Measurements from ENCODE around the gene IL11RA.

IL11RA gene

DNA sequence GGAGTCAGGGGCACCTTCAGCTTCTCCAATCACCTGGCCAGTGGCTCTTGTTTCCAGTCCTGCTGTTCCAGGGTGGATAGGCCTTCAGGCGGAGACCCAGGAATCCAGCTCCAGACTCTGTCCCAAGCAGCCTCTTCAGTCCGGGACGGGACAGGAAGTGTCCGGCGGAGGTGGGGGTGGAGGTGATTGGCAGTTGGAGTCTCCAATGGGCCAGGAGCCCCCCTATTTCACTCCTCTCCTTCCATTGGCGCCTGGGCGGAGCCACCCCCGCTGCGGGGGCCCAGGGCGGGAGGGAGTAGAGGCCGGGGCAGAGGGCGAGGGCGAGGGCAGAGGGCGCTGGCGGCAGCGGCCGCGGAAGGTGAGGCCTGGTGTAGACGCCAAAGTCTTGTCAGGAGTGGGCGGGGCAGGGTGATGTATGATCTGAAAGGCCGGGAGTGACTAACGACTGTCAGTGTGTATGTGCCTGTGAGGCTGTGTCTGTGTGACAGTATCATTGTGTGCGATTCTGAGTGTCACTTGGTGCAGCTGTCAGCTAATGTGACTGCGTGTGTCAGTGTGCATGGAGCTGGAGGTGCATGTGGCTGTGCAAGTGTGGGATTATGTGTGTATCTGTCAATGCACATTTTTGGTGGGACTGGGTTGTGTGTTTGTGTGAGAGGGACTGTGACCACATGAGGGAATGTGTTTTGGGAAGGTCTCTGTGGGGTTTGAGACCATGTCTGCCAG is at the start of gene IL11RA:
TSS of gene IL11RA (plus strand) at position 310 of the 726 bp plus-strand sequence. CDS start 3,033 bp downstream, outside the sequence.
- DNase-seq: peak; percentile 19

DNA sequence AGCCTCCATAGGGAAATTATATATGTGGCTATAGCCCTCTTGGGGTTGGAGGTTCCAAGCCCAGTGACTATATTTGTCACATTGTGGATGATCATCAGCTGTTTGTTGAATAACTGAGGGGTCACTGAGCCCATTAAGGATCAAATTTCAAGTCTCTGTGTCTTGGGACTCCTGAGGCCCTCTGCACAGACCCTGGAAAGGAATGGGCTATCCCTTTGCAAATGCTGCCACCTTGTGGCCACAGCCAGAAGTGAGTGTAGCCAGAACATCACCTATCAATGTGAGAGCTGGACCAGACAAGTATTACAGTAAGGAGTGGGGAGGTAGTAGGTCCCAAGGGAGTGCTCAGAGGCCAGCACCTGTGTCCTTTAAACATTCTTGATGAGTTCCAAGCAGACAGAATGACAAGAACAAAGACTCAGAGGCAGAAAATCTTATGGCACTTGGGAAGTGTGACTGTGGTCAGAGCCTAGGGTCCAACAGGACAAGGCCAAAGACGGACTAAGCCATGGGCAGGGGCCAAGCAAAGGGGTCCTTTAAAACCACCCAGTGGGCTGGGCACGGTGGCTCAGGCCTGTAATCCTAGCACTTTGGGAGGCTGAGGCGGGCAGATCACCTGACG is 48.3 kb upstream of the IL11RA start:
- peak; percentile 74 for DNase-seq

DNA sequence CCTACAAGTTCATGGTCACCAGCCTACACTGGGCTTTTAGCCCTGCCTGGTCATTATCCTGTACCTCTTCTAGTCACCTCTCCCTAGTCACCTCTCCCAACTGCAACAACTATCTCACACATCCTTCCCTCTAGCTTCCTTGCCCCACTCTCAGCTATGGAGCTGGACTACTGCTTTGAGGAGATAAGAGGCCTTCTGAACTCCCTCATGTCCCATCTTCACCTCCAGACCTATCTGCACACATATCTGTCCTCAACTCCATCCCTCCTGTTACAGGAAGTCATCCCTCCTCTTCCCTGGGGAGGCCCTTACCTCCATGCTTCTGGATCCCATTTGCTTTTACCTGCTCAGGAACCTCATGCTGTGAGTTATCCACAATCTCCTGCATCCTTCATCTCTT is 45.8 kb upstream of the IL11RA start:
- no peak for DNase-seq

DNA sequence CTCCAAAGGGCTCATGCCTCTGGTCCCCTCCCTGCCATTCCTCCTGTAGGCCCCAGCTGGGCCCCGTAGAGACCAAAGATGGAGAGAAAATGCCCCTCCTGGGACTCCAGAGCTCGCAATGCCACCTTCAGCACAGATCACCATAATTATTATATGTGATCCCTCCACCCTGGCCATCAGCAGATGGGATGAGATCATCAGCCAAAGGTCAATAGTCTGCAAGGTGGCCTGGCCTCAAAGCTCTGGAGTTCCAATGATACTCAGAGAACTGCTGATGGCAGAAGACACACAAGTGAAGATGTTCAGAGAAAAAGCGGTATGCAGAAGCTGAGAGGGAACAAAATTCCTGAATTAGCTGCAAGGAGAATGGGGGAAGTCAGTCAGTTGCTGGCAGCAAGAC is 45.1 kb upstream of the IL11RA start:
- DNase-seq: peak; percentile 42

DNA sequence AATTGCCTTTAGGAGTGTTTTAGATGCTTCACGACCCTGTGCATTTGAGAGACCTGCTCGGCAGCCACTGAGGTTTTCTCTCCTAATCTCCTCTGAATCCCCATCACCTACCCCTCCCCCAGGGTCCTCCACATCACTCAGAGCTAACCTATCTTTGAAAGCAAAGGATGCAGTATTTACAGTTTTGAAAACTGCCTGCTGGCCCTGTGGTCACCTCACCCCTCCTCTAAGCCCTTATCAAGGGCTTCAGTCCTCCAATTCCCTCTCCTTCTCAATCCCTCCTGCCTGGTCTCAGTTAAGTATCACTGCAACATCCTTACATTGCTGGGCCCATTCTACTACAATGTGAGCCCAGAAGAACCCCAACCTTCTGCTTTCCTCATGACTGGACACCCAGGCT is 44.7 kb upstream of the IL11RA start:
- DNase-seq: no peak

DNA sequence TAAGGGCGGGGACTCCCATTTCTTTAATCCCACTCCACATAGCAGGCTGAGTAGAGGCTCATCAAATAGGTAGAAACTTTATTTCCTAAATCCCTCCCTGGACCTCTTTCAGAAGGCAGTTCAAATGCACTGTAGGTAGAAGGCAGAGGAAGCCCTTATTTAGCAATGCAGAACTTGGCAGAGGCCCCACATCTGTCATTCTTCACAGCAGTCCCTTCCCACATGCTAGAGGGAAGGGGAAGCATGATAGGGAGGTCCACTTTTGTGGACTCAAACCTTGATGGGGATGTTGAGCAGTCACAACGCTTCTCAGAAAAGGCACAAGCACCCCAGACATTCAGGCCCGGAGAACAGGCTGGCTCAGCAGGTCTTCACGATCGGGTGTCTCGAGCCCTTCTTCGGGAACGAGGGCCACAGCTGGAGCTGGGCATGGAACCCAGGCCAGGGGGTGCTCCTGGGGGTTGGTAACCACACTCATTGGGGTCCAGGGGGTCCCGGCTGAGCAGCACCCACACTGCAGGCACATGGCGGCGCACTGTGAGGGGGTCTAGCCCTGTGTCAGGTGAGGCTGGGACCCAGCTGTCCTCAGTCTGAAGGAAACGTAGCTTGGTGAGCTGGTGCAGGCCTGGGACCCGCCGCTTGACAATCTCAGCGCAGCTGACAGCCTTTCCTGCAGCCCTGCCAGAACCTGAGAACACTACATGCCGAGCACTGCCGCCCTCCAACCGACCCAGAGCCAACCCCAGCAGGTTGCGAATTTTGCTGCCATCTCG is 41.4 kb upstream of the IL11RA start:
- no peak for DNase-seq

DNA sequence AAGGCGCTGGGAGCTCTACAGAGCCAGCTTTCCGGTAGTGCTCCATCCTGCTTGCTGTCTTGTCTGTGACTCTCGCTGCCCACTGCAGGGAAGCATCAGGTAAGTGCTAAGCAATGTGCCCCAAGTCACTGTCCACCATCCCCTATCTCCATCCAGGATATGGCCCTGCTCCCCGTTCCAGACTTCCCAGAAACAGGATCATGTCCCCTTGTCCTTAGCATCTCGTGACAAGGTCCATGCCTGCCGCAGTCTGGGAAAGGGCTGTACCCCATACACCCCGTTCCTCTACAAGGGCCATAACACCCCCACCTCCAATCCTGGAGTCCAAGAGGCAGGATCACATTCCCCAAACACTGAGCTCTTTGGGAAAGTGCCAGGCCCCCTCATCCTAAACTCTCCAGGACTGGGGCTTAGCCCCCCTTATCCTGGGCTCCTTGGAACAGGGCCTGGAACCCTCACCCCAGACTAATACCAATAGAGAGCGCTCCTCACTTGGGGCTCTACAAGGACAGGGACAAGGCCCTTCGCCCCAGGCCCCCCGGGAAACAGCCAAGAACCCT is 40.7 kb upstream of the IL11RA start:
- DNase-seq: no peak

DNA sequence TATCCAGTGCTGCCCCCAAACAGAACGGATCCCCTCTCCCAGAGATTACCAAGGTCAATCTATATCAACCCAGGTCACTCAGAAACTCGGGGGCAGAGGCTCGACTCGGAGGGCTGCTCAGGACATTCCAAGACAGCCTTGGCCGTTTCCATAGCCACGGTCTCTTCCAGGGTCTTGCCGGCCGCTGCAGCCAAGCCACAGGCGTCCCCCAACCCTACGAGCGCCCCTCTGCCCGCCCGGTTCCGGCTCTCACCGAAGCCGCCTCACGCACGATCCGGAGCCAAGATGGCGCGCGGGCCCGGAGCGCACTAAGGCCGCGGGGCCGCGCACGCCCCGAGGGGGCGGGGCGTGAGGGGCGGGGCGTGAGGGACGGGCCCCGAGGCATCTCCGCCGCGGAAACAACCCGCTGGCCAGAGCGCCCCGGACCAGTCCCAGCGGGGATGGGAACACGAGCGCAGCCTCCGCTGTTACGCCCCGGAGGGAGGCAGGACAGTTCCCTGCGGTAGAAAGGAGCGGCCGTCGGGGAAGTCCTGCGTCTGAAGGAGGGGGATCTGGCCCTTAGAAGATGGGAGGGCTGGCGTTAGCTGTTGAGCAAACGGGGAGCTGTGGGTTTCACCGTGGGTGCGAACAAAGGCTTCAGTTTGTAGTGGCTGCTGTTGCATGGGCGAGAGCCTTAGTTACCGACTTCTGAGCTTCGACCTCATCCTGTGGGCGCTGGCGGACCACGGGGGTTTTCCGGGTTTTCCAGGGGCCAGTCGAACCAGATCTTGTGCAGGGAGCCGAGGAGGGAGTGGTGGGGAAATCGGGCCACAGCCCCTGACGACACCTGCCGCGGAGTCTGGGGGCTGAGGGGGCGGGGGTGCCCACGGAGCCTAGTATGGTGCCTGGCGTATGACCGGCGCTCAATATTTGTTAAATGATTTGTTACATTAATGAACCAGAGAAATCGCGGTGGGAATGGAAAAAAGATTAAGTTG is 39.9 kb upstream of the IL11RA start, which contains the start of gene RPP25L:
TSS of gene RPP25L (minus strand) at position 287 of the 977 bp plus-strand sequence. CDS start 801 bp downstream, outside the sequence.
- DNase-seq: peak; percentile 89

DNA sequence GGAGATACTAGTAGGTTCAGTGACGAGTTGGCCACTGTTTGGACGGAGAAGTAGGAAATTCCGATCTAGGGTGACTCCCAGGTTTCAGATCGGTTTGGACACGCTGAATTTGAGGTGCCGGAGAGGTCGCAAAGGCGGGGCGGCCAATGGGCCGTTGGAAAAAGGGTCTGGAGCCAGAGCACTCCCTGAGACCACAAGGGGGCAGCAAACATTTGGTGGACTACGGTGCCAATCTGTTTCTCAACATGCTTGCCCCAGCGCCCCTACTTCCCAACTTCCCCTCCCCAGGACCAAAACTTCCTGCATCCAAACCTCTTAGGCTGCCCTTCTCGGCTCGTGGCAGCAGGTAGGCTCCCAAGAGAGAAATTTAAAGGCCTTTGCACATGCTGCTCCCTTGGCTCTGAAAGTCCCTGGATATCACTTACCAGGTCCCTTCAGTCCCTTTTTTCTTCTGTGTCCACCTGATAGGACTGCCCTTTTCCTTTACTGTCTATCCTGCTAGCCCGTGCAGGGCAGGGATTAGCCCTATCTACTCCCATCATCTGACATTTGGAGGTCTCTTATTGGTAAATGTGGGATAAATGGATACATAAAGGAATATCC is 39.1 kb upstream of the IL11RA start:
- peak; percentile 86 for DNase-seq

DNA sequence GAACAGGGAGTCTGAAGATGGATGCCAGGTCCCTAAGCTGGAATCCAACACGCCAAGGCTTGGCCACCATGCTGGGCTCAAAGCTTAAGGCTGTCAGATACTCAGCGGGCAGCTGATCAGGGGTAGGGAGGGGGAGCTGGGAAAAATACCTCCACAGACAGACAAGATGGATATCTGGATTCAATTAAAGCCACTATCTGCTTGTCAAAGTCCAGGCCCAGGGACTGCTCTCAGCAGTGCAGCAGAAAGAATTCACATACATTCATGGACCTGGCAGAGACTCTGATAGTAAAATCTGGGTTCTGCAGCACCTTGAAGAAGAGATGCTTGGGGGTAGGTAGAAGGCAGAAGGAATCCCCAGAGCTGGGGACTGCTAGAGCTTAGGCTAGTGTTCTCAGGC is 36.9 kb upstream of the IL11RA start:
- no peak for DNase-seq

DNA sequence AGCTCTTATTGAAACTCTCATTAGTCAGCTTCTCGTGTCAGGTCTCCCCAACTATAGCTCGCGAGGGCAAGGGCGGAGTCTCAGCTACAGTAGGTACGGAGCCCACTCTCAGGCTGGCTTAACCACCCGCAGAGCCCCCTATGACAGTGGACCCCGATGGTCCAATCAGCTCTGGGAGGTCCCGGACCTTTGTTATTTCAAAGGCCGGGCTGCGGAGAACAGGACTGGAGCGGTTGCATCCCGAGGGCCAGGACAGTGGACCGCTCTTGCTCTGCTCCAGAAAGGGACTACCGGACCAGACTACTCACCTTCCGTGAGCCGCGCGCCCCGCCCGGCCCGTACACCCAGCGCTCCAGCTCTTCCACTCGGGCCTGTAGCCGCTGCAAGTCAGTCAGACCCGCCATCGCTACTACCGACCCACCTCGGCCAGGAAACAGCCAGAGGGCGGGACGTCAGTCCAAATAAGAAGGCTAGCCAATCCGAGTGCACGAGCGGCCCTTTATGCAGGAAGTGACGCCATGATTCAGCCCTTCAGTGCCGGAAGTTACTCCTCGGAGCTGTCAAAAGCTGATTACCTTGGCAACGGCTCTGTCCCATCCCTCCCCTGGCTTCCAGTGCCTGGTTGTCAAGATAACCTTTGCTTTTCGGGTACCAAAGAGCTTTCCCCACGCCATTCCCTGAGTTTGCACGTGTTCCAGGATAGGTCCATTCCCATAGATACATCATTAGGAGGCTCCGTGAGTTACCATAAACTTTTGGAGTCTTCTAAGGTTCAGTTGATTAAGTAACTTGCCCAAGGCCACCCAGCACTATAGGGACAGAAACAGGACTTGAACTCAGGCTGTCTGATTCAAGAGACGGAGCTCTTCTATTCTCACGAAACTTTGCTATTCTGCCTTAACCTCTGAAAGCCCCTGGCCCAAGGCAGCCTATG is 31.7 kb upstream of the IL11RA start, which contains the start of gene DCTN3:
TSS of gene DCTN3 (minus strand) at position 435 of the 934 bp plus-strand sequence. CDS start at position 404, 31 bp downstream.
- DNase-seq: peak; percentile 97

DNA sequence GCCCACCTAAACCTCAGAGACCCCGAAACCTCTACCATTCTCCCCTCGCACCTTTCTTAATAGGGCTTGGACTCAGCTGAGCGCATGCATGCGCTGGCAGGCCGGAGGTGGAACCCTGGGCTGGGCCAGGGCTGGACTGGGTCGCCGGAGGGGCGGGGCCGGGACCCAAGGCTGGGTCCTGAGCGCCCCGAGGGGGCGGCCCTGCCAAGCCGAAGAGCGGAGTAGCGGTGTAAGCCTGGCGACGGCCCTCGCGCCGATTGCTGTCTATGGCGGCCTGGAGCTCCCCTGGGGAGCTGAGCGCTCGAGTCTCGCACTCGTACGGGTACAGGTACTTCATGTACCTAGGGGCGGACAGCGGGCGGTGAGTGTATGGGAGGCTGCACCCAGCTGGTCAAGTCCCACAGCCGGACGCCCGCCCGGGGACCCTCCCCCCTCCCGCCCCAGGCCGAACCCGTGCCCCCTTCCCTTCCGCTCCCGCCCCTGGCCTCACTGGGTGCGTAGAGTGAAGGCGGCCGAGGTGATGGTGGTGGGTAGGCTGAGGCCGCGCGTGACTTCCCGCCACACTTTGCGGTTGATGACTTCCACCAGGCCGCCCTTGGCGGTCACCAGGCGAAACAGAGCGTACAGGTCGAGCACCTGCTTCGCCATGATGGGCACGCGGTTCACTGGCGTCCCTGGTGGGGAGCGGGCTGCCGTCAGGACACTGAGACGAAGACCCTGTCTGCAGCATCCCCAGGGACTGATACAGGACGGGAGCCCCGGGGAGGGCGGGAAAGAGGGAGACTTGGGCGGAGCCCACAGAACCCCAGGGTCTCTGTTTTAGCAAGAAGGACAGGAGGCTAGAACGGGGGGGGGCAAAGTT is 28.4 kb upstream of the IL11RA start:
- DNase-seq: no peak

DNA sequence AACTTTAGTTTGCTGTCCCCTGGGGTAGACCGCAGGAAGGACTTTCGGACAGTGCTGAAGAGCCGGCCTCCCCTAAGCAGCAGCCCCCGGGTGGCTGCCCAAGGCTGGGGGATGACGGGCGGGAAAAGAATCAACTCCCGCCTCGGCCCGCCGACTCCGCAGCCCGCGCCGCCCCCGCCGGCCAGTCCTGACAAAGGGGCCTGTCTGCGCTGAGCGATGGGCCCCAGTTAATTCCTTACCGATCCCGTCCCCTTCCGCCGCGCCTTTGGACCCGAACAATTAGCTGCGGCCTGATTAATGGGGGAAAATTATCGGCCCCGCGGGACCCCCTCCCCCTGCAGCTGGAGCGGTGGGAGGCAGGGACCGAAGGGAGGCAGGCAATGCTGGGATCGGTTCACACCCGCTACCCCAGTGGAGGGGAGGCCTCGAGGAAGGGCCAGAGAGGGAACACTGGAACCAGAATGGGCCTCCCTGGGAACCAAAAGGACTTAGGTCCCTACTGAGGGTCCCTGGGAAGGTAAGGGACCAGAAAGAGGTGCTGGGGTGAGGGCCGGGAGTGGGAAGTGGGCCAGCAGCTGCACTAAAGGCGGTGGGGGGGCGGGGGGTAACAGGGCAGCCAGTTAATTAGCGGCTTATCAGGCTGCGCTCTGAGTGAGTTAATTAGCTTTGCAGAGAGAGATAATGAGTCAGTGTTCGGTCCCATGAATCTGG is 27.4 kb upstream of the IL11RA start:
- peak; percentile 54 for DNase-seq

DNA sequence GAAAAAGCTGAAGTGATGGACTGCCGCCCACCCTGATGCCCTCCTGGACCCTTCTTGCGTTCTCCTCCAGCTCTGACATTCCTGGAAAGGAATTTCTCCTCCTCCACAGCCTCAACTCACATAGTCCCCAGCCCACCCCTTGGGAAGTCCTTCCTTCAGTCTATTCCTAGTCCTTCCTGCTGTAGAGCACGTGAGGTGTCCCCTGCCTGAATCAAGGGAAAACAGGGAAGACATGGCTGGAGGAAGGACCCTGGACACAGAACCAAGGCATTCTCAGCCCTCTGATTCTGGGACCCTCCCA is 26.8 kb upstream of the IL11RA start:
- DNase-seq: no peak

DNA sequence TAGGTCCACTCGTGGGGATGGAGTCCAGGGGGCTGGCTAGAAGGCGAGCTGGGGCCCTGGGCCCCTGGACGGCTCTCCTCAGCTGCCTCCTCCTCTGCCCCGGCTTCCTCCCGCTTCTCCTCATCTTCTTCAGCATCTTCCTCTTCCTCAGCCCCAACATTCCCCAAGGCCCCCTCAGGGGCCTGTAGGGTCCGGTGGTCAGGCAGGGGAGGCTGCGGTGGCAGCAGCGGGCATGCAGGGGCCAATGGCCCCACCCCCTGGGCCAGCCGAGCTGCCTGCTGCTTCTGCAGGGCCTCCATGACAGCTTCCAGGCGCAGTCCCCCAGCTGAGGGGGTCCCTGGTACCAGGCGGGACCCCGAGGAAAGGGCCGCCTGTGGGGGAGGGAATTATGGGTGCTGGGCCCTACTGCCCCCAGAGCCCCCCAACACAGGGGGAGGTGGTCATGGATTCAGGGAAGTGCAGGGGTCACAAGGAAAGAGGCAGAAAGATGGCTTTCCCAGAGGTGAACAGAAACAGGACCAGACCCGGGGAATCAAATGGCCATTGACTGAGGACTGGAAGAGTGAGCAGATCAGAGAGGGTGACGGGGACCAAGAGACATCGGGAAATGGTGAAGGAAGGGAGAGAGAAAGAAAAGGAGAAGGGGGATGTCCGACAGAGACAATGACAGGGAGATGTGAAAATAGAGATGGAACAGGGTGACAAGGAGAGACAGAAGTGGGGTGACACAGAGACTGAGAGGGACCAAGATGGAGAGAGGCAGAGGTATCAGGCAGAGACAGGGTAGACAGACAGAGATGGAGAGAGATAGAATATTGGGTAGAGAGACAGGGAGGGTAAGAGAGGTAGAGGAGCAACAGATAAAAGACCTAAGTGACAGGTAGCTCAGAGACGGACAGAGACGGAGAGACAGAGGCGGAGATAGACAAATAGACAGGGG is 24.0 kb upstream of the IL11RA start:
- DNase-seq: no peak

DNA sequence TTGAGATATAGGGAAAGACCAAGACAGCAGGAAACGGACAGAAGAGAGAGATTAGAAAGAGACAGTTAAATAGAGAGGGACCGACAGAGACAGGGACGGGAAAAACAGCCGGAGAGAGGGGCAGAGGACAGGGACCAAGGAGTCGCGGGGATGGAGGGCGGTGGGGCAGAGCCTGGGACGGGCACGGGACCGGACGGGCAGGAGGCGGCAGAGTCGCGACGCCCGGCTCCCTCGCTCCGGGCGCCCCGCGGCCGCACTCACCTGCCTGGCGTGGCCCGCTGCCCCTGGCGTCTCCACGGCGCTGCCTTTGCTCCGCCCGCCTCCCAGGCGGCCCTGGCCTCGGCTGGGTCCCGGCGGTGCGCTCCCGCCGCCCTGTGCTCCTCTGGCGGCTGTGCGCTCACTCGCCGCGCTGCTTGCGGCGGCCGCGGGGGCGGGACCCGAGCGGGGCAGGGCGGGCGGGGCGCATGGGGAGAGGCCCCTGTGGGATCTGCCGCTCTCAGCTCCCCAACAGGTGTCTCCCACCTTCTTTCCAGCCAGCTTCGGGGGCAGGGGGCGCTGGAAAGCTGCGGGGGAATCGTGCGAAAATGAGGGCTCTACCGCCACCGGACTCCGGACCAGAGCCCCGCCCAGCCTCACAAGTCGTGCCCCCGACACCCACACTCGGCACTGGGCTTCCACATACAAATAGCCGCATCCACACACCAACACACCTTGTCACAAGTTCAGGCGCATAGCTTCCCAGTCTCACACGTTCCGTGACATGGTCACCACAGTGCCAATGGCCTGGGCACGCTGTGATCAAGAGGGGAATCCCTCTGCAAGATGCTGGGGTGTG is 23.1 kb upstream of the IL11RA start, which contains the start of gene ARID3C:
TSS of gene ARID3C (minus strand) at position 411 of the 835 bp plus-strand sequence. CDS start 1,052 bp downstream, outside the sequence.
- DNase-seq: peak; percentile 73

DNA sequence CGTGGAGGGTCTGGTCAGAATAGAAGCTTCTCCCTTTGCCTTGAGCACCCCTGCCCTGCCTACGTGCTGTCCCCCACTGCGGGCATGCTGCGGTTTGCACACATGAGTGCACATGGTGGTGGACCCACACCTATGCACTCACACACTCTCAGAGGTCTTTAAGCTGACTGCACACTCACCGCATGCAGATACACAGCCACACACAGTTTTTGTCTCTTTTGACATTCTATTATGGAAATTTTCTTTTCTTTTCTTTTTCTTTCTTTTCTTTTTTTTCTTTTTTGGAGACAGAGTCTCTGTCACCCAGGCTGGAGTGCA is 22.5 kb upstream of the IL11RA start:
- DNase-seq: no peak
